GM18861 (cell line): Measurements from ENCODE around the gene CYTH3.
"Not testable (repeated sequence)": the region's sequence is repeated elsewhere in the genome, so short reads cannot be mapped to it uniquely, and the experiment has no call there.

ENCODE experiments used
- ATAC-seq: cut with Tn5 transposase; IDR thresholded peaks from one replicate; pipeline ENCODE4 v1.9.1; 2021; ENCODE audit not compliant: unreplicated experiment

The CYTH3 gene

DNA sequence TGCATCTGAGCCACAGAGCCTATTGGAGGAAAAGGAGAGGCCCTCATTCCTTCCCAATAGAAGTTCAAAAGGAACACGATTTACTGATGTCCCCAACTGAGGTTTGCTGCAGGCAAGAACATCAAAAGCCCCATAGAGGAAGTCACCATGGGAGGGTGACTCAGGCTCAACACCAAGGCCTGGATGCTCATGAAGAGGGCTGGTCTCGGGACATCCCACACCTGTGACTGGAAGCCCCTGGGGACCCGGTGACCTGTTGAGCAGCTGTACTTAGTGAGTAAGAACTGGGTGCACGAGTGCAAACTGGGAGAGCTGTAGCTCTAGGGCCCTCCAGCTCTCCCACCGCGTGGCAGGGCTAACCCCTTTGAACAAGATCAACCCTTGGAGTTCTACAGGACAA lies 38.0 kb downstream of the CYTH3 start:
- peak; percentile 70 for ATAC-seq

DNA sequence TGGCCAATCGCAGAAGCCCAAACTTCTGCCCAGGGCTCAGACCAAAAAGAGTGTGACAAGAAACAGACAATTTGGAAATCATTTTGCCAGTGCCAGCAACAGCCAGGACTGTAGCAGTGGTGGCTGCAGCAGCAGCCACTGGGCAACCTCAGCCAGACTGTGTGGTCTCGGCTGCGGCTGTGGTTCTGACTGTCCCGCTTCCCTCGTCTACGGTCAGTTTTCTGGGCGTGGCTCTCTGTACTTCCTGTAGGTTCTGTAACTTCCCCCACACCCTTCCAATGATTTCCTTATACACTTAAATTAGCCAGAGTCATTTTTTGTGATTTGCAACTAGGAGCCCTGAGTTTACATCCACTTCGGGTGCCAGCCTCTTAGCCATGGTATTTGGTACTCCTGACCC lies 39.9 kb downstream of the CYTH3 start:
- no peak for ATAC-seq

DNA sequence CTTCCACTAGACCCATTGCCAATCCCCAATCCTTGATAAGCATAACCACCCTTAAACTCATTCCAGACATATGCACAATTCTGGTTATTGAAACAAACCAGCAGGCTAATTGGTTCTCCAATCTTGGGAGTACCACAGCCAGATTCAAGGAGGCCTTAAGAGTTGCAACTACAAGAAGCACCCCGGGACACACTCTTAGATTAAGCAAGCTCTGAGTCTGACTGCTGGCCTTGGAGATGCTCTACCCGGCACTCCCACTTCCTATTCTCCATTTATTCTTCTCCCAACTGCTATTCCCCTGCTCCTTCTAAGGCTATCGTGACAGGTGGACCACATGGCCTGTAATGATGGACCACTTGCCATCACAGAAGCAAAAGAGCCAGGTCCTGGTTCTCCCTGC lies 40.3 kb downstream of the CYTH3 start:
- no peak for ATAC-seq

DNA sequence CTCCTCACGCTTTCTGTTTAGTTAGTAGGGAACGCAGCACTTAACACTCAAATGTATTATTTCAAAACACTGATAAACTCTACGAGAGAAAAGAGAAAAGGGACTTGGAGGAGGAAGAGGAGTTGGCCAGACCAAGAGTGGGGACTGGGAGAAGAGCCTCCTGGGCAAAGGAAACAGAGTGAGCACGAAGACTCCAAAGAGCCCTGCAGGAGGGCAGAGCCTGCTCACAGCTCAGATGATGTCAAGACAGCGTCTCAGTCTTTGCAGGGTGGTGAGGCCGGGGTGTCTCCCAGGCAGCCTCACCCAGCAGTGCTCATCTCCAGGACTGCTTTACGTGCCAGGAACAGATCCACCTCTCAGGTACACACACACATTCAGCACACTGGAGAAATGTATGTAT lies 41.2 kb downstream of the CYTH3 start:
- no peak for ATAC-seq

DNA sequence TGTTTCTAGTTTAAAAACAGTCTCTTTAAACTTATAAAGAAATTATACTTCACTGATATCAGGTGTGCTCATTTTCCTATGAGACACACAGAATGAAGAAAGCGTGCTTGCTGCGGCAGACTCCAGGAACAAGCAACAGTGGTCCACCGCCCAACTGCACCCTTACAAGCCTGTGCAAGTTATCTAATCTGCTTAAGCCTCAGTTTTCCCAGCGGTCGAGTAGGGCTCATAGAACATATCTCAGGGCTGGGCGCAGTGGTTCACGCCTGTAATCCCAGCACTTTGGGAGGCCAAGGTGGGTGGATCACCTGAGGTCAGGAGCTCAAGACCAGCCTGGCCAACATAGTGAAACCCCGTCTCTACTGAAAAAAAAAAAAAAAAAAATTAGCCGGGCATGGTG lies 43.1 kb downstream of the CYTH3 start:
- ATAC-seq, result not testable (repeated sequence)

DNA sequence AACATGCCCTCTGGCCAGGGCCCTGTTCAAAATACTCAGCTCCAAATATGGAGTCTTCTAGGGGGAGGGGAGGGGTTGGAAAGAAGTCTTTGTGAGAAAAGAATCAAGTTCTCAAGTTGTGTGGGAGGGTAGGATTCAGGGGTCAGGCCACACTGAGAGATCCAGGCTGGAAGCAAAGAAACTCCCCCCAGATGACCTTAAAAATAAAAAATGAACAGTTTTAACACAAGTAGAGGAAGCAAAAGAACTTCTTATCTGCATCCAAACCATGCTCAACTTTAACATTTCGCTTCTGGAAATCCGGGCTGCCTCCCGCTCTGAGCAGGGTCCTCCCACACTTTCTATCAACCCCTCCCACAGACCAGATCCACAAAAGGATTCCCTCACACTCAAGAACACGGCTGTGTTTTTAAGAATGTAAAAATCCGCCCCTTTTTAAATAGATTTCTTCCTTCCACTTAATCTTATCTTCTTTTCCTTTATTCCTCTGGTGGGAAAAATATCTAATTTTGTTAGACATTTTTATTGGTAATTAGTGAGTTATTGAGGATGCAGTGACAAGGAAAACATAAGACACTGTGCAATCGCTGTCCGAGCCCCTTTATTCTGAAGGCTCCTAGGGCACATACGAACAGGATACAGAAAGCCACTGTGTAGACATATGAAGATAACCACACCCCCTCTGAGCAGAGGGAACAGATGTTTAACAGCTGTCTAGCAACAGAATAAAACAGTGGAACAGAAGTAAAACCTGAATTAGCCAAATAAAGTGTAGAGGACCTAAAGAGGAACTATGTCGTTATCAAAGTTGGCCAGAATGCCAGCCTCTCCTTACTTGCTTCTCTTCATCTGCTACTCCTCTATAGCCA lies 43.8 kb downstream of the CYTH3 start:
- peak; percentile 88 for ATAC-seq

DNA sequence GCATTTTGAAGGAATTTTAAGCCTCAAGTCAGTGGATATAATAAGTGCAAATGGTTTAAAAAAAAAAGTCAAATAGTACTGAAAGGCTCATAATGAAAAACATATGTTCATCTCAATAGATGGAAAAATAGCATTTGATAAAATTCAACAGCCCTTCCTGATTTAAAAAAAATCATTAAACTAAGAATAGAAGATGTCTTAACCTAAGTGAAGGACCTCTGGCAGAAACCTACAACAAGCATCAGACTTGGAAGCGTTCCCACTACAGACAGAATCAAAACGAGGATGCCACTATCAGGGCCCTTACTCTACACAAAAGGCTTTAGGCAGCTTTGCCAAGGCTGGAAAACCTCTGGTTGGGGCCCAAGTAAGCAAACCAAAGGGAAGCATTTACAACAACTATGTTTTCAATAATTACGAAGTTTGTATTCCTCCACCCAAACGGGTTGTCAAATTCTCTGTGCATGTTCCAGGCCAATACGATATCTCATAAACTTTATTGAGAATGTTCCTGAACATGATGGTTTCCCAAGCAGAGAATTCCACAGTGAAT lies 45.1 kb downstream of the CYTH3 start:
- ATAC-seq, result no peak

DNA sequence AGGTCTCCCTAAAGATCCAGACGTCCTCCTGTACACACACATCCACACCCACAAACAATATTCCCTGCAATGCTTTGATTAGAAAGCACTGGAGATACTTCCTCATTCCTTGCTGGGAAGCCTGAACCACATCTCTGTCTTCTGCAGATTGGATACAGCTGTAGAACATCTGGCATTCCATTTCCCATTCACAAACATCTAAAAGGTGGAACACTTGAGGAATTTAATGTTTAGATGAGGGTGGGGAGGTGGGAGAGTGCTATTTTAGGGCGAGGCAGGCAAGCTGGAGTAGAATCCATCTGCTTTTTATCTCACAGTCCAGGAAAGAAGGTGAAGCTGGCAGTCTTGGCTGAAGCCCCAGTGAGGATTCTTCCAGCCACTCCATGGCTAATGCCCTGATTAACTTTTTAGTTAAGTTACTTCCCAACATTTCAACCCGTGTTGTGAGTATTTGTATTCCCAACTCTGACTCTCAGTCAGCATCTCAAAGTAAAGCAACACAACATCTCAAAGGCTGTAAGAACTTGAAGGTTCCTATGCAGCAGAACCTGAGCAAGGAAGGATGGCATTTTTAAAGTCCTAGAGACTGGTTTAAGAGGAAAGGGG lies 46.1 kb downstream of the CYTH3 start:
- no peak for ATAC-seq

DNA sequence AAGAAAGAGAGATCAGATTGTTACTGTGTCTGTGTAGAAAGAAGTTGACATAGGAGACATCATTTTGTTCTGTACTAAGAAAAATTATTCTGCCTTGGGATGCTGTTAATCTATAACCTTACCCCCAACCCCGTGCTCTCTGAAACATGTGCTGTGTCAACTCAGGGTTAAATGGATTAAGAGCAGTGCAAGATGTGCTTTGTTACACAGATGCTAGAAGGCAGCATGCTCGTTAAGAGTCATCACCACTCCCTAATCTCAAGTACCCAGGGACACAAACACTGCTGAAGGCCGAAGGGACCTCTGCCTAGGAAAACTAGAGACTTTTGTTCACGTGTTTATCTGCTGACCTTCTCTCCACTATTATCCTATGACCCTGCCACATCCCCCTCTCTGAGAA lies 49.0 kb downstream of the CYTH3 start:
- ATAC-seq, result not testable (repeated sequence)

DNA sequence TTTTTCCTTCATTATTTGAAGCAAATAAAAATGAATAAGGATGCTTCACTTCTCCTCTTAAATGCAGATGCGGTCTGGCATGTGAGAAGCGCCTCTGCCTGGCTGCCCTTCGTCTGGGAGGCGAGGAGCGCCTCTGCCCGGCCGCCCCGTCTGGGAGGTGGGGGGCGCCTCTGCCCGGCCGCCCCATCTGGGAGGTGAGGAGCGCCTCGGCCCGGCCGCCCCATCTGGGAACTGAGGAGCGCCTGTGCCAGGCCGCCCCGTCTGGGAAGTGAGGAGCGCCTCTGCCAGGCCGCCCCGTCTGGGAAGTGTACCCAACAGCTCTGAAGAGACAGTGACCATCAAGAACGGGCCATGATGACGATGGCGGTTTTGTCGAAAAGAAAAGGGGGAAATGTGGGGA lies 49.4 kb downstream of the CYTH3 start:
- not testable (repeated sequence) for ATAC-seq

DNA sequence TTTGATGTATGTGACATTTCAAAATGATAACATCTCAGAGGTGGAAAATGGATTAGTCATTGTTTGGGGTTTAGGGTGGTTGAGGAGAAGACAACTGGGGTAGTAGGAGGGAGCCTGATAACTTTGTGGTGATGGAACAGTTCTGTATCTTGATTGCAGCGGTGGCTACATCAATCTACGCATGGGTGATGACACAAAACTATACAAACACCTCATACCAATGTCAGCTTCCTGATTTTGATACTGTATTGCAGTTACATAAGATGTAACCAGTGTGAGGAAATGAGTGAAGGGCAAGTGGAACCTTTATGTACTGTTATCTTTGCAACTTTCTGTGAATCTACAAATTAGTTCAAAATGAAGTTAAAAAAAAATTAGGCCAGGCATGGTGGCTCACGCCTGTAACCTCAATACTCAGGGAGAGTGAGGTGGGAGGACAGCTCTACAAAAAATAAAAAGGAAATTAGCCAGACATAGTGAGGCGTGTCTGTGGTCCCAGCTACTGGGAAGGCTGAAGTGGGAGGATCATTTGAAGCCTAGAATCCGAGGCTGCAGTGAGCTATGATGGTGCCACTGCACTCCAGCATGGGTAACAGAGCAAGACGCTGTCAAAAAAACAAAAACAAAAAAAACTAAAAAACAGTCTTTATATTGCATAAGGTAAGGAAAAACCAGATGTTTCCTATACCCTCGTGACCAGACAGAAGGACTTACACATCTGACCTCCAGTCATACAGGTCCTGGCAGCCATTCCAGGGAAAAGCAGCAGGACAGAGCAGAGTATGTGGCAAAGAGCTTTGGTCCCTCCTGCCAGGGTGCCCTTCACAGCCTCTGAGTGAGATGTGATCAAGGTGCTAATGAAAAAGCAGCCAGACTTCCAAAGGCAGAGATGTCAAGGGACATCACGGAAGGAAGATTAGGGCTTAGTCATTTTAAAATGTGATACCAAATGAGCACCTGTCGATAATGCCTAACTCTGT lies 50.8 kb downstream of the CYTH3 start:
- ATAC-seq, result no peak

DNA sequence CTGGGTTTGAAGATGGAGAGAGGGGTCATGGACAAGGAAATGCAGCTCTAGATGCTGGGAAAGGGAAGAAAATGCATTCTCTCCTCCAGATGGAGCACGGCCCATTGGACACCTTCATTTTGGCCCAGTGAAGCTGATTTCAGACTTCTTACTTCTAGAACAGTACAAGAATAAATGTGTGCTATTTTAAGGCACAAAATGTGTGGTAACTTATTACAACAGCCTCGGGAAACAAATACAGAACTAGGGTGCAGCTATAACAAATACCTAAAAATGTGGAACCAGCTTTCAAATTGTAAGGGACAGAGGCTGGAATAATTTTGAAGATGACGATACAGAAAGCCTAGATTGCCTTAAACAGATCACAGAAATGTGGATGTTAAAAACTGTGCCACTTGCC lies 54.1 kb downstream of the CYTH3 start:
- no peak for ATAC-seq

DNA sequence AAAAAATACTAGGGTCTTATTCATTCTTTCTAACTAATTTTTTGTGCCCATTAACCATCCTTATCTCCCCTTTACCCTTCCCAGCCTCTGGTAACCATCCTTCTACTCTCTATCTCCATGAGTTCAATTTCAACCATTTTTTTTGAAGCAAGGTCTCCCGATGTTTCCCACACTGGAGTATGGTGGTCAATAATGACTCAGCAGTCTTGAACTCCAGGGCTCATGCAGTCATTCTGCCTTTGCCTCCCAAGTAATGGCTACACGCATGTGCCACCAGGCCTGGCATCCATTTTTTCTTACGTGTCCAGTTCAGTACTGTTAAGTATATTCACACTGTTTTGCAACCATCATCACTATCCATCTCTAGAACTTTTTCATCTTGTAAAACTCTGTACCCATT lies 60.4 kb downstream of the CYTH3 start:
- no peak for ATAC-seq

DNA sequence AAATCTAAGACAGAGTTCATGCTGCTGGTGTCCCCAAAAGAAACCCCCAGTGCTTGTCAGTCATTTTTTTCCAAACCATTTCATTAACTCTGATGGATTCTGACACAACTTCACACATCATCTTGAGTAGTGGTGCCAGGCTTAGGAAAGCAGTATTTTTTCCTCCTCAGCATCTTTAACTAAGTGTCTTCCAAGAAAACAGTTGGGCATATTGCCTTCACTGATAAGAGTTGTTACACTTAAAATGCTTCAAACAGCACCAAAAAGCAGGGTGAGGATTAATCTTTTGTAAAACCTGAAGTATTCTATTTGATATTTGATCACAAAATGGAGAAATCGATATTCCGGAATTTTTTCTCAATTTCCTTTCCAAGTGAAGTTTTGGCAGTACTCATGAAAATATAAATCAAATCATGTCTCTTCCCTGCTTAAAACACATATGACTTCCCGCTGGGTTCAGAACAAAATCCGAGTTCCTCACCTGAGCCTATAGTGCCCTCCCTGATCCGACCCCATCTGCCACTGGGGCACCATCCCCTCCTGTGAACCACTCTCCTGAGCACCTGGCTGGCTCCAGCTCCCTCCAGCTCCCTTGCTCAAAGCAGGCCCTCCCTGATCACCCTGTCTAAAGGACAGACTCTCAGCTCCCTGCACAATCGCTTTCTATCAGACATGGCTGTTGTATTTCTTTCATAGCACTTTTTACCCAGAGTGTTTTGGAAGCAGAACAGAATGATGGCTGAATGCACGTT lies 61.6 kb downstream of the CYTH3 start:
- no peak for ATAC-seq

DNA sequence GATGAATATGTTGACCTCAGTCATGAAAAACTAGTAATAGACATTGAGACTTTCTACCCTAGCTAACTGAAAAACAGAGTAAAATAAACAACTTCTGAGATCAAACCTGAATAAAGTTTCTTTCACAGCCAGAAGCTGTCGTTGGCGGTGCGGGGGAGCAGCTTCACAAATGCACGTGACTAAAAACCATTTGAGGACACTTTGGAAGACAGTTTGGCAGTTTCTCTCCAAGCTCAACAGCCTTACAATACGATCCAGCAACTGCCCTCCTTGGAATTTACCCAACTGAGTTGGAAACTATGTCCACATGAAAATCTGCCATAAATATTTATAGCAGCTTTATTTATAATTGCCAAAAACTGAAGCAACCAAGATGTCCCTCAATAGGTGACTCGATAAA lies 63.1 kb downstream of the CYTH3 start:
- ATAC-seq, result no peak

DNA sequence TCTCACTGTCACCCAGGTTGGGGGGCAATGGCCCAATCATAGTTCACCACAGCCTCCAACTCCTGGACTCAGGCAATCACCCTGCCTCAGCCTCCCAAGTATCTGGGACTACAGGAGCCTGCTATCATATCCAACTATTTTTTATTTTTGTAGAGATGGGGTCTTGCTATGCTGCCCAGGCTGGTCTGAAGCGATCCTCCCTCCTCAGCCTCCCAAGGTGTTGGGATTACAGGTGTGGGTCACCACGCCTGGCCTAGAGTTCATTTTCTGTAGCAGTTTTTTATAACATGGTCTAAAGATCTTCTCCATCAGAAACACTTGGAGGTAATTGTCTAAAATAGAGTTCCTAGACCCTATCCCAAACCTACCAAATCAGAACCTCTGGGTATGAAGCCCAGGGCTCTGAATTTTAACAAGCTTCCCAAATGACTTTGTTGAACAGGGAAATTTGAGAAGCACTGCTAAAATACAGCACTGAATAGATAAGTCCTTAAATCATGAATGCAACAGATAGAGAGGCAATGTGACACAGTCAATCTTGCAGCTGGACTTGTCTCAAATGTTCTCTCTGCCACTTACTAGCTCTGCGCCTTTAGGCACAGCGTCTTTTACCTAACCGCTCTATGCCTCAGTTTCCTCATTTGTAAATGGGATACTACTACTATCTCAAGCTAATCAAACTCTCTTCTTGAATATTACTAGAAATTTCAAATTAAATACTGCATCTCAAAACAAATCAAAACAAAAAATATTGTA lies 63.7 kb downstream of the CYTH3 start:
- no peak for ATAC-seq

DNA sequence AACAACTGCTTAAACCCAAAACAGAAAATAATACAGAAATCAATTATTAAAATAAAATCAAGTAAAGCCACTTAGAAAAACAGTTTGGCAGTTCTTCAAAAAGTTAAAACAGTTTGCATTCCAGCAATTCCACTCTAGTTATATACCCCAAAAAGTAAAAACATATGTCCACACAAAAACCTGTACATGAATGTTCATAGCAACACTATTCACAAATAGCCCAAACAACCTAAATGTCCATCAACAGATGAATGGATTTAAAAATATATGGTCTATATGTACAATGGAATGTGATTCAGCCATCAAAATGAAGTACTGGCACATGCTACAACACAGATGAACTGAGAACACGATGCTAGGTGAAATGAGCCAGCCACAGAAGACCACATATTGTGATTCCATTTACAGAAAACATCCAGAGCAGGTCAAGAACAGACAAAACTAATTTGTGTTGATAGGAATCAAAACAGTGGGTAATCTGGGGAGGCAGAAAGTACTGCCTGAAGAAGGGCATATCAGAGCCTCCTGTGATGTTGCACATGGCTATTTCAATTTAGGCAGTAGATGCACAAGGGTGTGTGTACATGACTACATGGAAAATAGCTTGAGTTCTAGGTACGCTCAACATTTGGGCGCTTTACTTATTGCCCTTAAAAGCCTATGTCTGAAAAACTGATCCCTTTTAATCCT lies 66.3 kb downstream of the CYTH3 start:
- no peak for ATAC-seq

DNA sequence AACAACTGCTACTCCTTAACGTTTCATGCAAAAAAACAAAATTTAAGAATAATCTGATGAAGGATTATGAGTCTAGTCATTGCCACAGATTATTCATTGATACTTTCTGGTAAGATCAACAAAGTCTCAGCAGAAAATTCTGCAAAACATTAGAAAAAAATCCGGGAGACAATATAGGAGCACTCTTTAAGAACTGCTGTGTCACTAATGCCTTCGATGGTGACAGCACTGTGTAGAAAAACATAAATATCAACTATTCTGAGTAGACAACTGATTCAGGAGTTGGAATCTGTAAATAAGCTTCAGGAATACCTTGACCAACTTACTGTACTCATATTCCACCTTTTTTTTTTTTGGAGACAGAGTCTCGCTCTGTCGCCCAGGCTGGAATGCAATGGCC lies 69.0 kb downstream of the CYTH3 start:
- no peak for ATAC-seq

DNA sequence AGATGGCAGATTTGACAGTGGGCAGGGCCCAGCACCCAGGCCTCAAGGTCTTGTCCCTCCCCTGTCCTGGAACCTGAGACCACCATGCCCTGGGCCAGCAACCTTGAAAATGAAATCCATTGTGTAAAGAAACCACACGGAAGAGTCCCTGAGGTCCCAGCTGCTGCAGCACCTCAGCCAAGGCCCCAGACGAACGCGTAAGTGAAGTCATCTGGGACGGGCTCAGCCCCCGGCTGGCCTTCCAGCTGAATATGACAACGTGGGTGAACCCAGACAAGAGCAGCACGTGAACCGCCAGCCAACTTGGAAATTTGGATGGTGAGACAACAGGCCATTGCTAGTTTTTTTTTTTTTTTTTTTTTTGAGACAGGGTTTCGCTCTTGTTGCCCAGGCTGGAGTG lies 70.3 kb downstream of the CYTH3 start:
- no peak for ATAC-seq
